ENCODE measurements around the gene KRI1. TPM values are rescaled to one million over a fixed set of nuclear protein-coding genes. Genes with fewer than 3 reads are reported as not detected.

KRI1 gene
- 10 to 100 TPM; 45.2 to 47.7 TPM for total RNA-seq
- polyA plus RNA-seq (2013, experiment 1 of 2) = 29.4 TPM
- polyA plus RNA-seq (2013, experiment 2 of 2) = 27.3 TPM
- long read RNA-seq, experiment 1, partial matches to known transcripts = 16 of 19 reads
- long read RNA-seq, experiment 1, other reads (novel, unspliced or antisense) = 2 of 19 reads
- long read RNA-seq, experiment 2, transcript KRI1-201 (19 exons, 3,023 nt) = major isoform, 34 of 83 reads
- long read RNA-seq, experiment 2, transcript KRI1-203 (18 exons, 2,545 nt) = minor isoform, 16 of 83 reads
- long read RNA-seq, experiment 2, partial matches to known transcripts = 19 of 83 reads
- long read RNA-seq, experiment 2, other reads (novel, unspliced or antisense) = 14 of 83 reads
- long read RNA-seq, experiment 3, transcript KRI1-201 (19 exons, 3,023 nt) = major isoform, 78 of 125 reads
- long read RNA-seq, experiment 3, transcript KRI1-203 (18 exons, 2,545 nt) = minor isoform, 23 of 125 reads
- long read RNA-seq, experiment 3, partial matches to known transcripts = 6 of 125 reads
- long read RNA-seq, experiment 3, other reads (novel, unspliced or antisense) = 17 of 125 reads
- long read RNA-seq, experiment 4, partial matches to known transcripts = 2 of 2 reads
- long read RNA-seq, experiment 4, other reads (novel, unspliced or antisense) = 0 of 2 reads

DNA sequence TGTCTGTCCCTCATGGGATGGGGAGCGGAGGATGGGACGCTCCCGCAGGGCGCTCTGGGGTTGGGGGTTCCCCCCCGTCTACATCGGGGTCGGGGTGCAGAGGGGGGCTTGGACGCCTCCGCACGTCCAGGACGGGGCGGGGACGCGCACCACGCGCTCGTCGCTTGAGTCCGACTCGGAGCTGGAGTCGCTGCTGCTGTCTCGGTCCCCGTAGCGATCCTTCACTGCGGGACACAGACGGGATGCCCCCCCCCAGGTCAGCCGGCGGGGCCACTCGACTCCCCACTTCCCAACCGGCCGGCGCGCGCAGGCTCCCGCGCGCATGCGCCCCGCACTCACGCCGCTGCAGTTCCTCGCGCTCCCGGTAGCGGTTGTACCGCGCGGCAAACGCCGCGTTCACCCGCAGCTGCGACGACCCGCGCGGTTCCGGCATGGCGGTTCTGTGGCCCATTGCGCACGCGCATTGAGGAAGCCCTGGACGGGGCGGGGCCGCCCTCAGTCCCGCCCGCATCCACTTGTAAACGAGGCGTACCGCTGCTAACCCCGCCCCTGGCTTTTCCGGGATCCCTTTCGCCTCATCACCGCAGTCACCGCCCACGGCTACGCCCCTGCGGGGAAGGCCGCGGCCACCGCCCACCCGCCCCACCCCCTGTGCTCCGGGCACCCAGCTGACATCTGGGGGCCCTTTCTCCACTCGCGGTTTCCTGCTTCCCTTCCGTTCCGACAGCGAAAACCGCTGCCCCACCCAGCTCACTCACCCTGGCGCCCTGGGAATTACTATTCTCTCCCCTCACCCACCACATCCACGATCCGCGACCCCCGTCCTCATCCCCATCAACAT lies at the start of gene KRI1:
Gene KRI1, minus strand, starts transcription at position 444 of the 841 bp plus-strand sequence. Its CDS starts 11 bp downstream, at position 433.
- peak within 1 kb of the TSS; percentile 87 for H3K9ac ChIP-seq (ENCODE audit: extremely low read depth, low read length, poor library complexity, severe bottlenecking)
- H3K4me1 ChIP-seq (ENCODE audit: control insufficient read depth, insufficient read depth, low read length) = no peaks in the 10 kb centered on the region
- no peaks in the 10 kb centered on the region for H3K9me3 Mint-ChIP-seq
- H3K36me3 ChIP-seq (ENCODE audit: control insufficient read depth, insufficient read depth, low read length) = peaks cover 19% of the 10 kb centered on the region
- peaks cover 17% of the 10 kb centered on the region for H3K36me3 Mint-ChIP-seq (ENCODE audit: low read depth)
- TF ChIP-seq, protein P1, sequence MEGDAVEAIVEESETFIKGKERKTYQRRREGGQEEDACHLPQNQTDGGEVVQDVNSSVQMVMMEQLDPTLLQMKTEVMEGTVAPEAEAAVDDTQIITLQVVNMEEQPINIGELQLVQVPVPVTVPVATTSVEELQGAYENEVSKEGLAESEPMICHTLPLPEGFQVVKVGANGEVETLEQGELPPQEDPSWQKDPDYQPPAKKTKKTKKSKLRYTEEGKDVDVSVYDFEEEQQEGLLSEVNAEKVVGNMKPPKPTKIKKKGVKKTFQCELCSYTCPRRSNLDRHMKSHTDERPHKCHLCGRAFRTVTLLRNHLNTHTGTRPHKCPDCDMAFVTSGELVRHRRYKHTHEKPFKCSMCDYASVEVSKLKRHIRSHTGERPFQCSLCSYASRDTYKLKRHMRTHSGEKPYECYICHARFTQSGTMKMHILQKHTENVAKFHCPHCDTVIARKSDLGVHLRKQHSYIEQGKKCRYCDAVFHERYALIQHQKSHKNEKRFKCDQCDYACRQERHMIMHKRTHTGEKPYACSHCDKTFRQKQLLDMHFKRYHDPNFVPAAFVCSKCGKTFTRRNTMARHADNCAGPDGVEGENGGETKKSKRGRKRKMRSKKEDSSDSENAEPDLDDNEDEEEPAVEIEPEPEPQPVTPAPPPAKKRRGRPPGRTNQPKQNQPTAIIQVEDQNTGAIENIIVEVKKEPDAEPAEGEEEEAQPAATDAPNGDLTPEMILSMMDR (conservative IDR thresholded peaks at IDR 0.05) = peak; percentile 67
- peaks cover 23% of the 10 kb centered on the region for H3K4me1 Mint-ChIP-seq
- peaks cover 19% of the 10 kb centered on the region for H3K27me3 Mint-ChIP-seq (ENCODE audit: insufficient read depth)
- H3K27ac Mint-ChIP-seq = peak within 1 kb of the TSS; percentile 97
- H3K4me3 Mint-ChIP-seq = peak within 1 kb of the TSS; percentile 91
- H3K4me3 ChIP-seq (ENCODE audit: low read length) = peak within 1 kb of the TSS; percentile 91
- WGBS, 2 experiments (ENCODE audit: insufficient coverage in 1 of 2, insufficient read length in 1 of 2) = 0 to 1% methylated on average over 34 to 94 of the region's 94 CpGs
- peak within 1 kb of the TSS; percentile 73 for H3K27ac ChIP-seq (ENCODE audit: low read depth, low read length)
- DNase-seq = peak; percentile 99
- H3K27me3 ChIP-seq (ENCODE audit: control insufficient read depth, insufficient read depth, low read length, poor library complexity, severe bottlenecking) = peaks cover 16% of the 10 kb centered on the region
- H3K9me3 ChIP-seq (ENCODE audit: control insufficient read depth, low read length) = no peaks in the 10 kb centered on the region

DNA sequence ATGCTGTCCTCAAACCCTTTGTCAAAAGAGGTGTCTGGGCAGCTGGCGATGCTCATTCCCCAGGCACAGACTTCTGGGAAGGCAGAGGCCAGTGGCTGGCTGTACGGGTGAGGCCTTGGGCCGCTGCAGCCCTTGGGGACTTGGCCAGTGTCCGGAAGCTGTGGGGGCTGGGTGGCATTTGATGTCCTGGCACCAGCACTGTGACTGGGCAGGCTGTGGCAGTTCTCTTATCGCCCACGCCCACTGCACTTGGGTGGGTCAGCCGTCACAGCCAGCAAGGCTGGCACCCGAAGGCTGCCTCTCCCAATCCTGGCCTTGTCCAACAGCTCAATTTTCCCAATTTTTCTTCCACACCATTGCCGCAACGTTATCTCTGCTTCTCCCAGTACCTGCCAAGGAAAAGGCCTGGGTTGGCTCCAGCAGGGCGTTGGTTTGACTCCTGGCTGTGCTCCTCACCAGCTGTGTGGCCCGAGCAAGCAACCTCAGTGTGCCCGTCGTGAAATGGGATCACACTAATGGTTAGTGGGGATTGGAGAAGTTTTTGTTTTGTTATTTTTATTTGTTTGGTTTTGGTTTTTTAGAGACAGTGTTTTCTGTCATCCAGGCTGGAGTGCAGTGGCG lies 46.8 kb upstream of the KRI1 start:
- peaks cover 12% of the 10 kb centered on the region for H3K36me3 Mint-ChIP-seq (ENCODE audit: low read depth)
- H3K4me3 ChIP-seq (ENCODE audit: low read length) = no peak overlapping the region
- no peak for DNase-seq
- peaks cover 8% of the 10 kb centered on the region for H3K4me1 Mint-ChIP-seq
- peaks cover 3% of the 10 kb centered on the region for H3K36me3 ChIP-seq (ENCODE audit: control insufficient read depth, insufficient read depth, low read length)
- H3K9me3 Mint-ChIP-seq = peaks cover 2% of the 10 kb centered on the region
- H3K4me1 ChIP-seq (ENCODE audit: control insufficient read depth, insufficient read depth, low read length) = no peaks in the 10 kb centered on the region
- H3K27ac Mint-ChIP-seq = no peak overlapping the region
- TF ChIP-seq, protein P1 (conservative IDR thresholded peaks at IDR 0.05) = no peak
- no peaks in the 10 kb centered on the region for H3K27me3 Mint-ChIP-seq (ENCODE audit: insufficient read depth)
- H3K27me3 ChIP-seq (ENCODE audit: control insufficient read depth, insufficient read depth, low read length, poor library complexity, severe bottlenecking) = no peaks in the 10 kb centered on the region
- H3K9ac ChIP-seq (ENCODE audit: extremely low read depth, low read length, poor library complexity, severe bottlenecking) = no peak overlapping the region
- WGBS, 2 experiments (ENCODE audit: insufficient coverage in 1 of 2, insufficient read length in 1 of 2) = 94 to 95% methylated on average over 8 to 15 of the region's 15 CpGs
- H3K9me3 ChIP-seq (ENCODE audit: control insufficient read depth, low read length) = no peaks in the 10 kb centered on the region
- no peak overlapping the region for H3K27ac ChIP-seq (ENCODE audit: low read depth, low read length)
- no peak overlapping the region for H3K4me3 Mint-ChIP-seq

DNA sequence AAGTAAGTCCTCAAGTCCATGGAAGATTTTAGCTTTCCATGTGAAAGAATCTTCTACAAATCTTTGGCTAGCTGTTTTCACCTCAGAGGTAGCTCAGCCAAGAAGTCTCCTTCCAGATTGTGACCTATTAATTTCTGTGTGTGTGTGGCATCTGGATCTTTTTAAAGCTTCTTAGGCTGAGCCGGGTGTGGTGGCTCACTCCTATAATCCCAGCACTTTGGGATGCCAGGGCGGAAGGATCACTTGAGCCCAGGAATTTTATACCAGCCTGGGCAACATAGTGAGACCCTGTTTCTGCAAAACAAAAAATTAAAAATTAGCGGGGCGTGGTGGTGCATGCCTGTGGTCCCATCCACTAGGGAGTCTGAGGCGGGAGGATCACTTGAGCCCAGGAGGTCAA lies 46.1 kb upstream of the KRI1 start:
- Histone ChIP-seq H3K27me3 (ENCODE audit: control insufficient read depth, insufficient read depth, low read length, poor library complexity, severe bottlenecking) (no peaks in the 10 kb centered on the region), H3K4me3 (ENCODE audit: low read length) (no peak overlapping the region), H3K27ac (ENCODE audit: low read depth, low read length) (no peak overlapping the region), H3K36me3 (ENCODE audit: control insufficient read depth, insufficient read depth, low read length) (peaks cover 3% of the 10 kb centered on the region), H3K9ac (ENCODE audit: extremely low read depth, low read length, poor library complexity, severe bottlenecking) (no peak overlapping the region), H3K9me3 (ENCODE audit: control insufficient read depth, low read length) (no peaks in the 10 kb centered on the region), H3K4me1 (ENCODE audit: control insufficient read depth, insufficient read depth, low read length) (no peaks in the 10 kb centered on the region)
- peaks cover 2% of the 10 kb centered on the region for H3K4me1 Mint-ChIP-seq
- no peaks in the 10 kb centered on the region for H3K27me3 Mint-ChIP-seq (ENCODE audit: insufficient read depth)
- DNase-seq = no peak
- 92 to 98% methylated on average over 5 of the region's 5 CpGs for WGBS, 2 experiments (ENCODE audit: insufficient coverage in 1 of 2, insufficient read length in 1 of 2)
- H3K4me3 Mint-ChIP-seq = no peak overlapping the region
- peaks cover 2% of the 10 kb centered on the region for H3K9me3 Mint-ChIP-seq
- TF ChIP-seq, protein P1 (conservative IDR thresholded peaks at IDR 0.05) = no peak
- no peak overlapping the region for H3K27ac Mint-ChIP-seq
- H3K36me3 Mint-ChIP-seq (ENCODE audit: low read depth) = peaks cover 12% of the 10 kb centered on the region
